ENCODE results near the gene ZBTB20. TPM values are rescaled to one million over a fixed set of nuclear protein-coding genes. Genes with fewer than 3 reads are reported as not detected.

The ZBTB20 gene
- total RNA-seq, 4 donors from 2014 or later, result 148 to 242 (median 188) TPM

- intact Hi-C loops (cut with DNase I), result no loop called here
- H3K27me3 ChIP-seq, result no peaks in the 10 kb centered on the region
- 89 to 92% methylated on average over 2 of the region's 2 CpGs for WGBS, 2 donors
- no peak overlapping the region for H3K4me3 ChIP-seq (replicated peaks in 1 of 3)
- DNase-seq, result no peak
- no peaks in the 10 kb centered on the region for H3K36me3 ChIP-seq
- no peak overlapping the region for H3K27ac ChIP-seq
- no peaks in the 10 kb centered on the region for H3K9me3 ChIP-seq
- no peaks in the 10 kb centered on the region for H3K4me1 ChIP-seq
- TF ChIP-seq, protein P1, sequence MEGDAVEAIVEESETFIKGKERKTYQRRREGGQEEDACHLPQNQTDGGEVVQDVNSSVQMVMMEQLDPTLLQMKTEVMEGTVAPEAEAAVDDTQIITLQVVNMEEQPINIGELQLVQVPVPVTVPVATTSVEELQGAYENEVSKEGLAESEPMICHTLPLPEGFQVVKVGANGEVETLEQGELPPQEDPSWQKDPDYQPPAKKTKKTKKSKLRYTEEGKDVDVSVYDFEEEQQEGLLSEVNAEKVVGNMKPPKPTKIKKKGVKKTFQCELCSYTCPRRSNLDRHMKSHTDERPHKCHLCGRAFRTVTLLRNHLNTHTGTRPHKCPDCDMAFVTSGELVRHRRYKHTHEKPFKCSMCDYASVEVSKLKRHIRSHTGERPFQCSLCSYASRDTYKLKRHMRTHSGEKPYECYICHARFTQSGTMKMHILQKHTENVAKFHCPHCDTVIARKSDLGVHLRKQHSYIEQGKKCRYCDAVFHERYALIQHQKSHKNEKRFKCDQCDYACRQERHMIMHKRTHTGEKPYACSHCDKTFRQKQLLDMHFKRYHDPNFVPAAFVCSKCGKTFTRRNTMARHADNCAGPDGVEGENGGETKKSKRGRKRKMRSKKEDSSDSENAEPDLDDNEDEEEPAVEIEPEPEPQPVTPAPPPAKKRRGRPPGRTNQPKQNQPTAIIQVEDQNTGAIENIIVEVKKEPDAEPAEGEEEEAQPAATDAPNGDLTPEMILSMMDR (IDR thresholded peaks at IDR 0.05), result no peak
- no peak for TF ChIP-seq POLR2A (IDR thresholded peaks at IDR 0.05)
These were observed 817.3 kb downstream of the ZBTB20 start for GRCh38 chr3:114329823-114330222.

GRCh38 chr3:114328345-114328744, 818.7 kb downstream of the ZBTB20 start:
- Histone ChIP-seq H3K4me1 (no peaks in the 10 kb centered on the region), H3K9me3 (no peaks in the 10 kb centered on the region), H3K36me3 (no peaks in the 10 kb centered on the region), H3K27me3 (no peaks in the 10 kb centered on the region), H3K4me3 (replicated peaks in 1 of 3) (no peak overlapping the region), H3K27ac (no peak overlapping the region)
- TF ChIP-seq, protein P1 (IDR thresholded peaks at IDR 0.05), result no peak
- TF ChIP-seq POLR2A (IDR thresholded peaks at IDR 0.05), result no peak
- intact Hi-C loops (cut with DNase I), result no loop called here
- 81 to 89% methylated on average over 3 of the region's 3 CpGs for WGBS, 2 donors
- DNase-seq, result no peak

- Histone ChIP-seq H3K4me3 (replicated peaks in 1 of 3) (no peak overlapping the region), H3K4me1 (no peaks in the 10 kb centered on the region), H3K9me3 (no peaks in the 10 kb centered on the region), H3K36me3 (no peaks in the 10 kb centered on the region), H3K27ac (no peak overlapping the region), H3K27me3 (no peaks in the 10 kb centered on the region)
- WGBS, 2 donors, result 94 to 97% methylated on average over 4 of the region's 4 CpGs
- TF ChIP-seq, protein P1 (IDR thresholded peaks at IDR 0.05), result no peak
- no peak for TF ChIP-seq POLR2A (IDR thresholded peaks at IDR 0.05)
- intact Hi-C loops (cut with DNase I), result no loop called here
- no peak for DNase-seq
These were observed 819.4 kb downstream of the ZBTB20 start for GRCh38 chr3:114327665-114328064.

DNA sequence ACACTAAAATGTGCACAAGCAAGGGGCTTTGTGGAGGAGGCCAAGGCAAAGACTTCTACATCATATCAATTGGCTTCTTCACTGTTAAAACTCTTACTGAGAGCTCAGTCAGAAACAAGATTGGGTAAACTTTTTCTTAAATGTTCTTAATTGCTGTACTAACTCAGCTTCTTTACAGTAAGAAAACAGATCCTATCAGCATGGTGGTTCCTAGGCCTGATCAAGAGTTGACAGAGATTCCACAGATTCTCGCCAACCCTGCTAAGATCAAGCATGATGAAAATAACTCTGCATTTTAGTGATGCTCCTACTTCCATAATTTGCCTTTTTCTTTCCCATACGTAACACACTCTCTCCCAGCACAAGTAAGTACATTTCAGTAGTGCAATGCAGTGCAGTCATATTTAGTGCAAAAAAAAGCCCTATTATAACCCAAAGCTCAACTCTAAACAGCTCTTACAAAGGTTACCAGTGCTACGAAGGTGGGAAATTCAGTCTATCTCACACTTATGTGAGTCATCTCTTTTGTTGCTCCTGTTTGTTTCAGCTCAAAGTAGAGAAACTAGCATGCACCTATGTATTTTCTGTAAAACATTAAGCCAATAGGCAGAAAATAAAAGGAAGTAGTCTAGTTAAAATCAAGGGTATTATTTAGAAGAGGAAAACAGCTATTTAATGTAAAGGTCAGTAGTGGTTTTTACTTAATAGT, 823.4 kb downstream of the ZBTB20 start:
- Histone ChIP-seq H3K9me3 (no peaks in the 10 kb centered on the region), H3K4me3 (replicated peaks in 1 of 3) (no peak overlapping the region), H3K4me1 (peaks cover 9 to 10% of the 10 kb centered on the region in 2 donors), H3K27ac (no peak overlapping the region), H3K27me3 (no peaks in the 10 kb centered on the region), H3K36me3 (no peaks in the 10 kb centered on the region)
- intact Hi-C loops (cut with DNase I), result no loop called here
- TF ChIP-seq POLR2A (IDR thresholded peaks at IDR 0.05), result no peak
- TF ChIP-seq, protein P1 (IDR thresholded peaks at IDR 0.05), result no peak
- 98% methylated on average over 3 of the region's 3 CpGs for WGBS, 2 donors
- DNase-seq, result no peak

GRCh38 chr3:114320246-114320645, 826.8 kb downstream of the ZBTB20 start:
- no peaks in the 10 kb centered on the region for H3K9me3 ChIP-seq
- DNase-seq, result no peak
- 66 to 76% methylated on average over 1 of the region's 1 CpG for WGBS, 2 donors
- peaks cover 10% of the 10 kb centered on the region in 2 donors for H3K4me1 ChIP-seq
- intact Hi-C loops (cut with DNase I), result no loop called here
- no peak overlapping the region for H3K4me3 ChIP-seq (replicated peaks in 1 of 3)
- H3K36me3 ChIP-seq, result no peaks in the 10 kb centered on the region
- H3K27ac ChIP-seq, result no peak overlapping the region
- H3K27me3 ChIP-seq, result no peaks in the 10 kb centered on the region
- TF ChIP-seq, protein P1 (IDR thresholded peaks at IDR 0.05), result no peak
- TF ChIP-seq POLR2A (IDR thresholded peaks at IDR 0.05), result no peak

Data from thyroid gland (tissue), 4 donors.